Esophagus muscularis mucosa (tissue), 3 donors: ENCODE results near the gene DDX56.

Experiments used
- EP300 ChIP-seq: sonication (generic); formaldehyde crosslinking; IDR thresholded peaks from one replicate; pipeline ENCODE4 v1.6.1; 2017; ENCODE audit warnings: antibody characterized with exemption
- POLR2AphosphoS5 ChIP-seq, 2 donors: sonication (generic); formaldehyde crosslinking; IDR thresholded peaks; one replicate each; pipeline ENCODE4 v1.6.1; 2017; ENCODE audit warnings: antibody characterized with exemption in 2 of 2

- TF ChIP-seq EP300 (no peak), POLR2AphosphoS5 (IDR thresholded peaks at IDR 0.05) (no peak)
These were observed 48.0 kb upstream of the DDX56 start for GRCh38 chr7:44621750-44622103.
